ENCODE measurements around the gene HSF2. TPM values are rescaled to one million over a fixed set of nuclear protein-coding genes. Genes with fewer than 3 reads are reported as not detected.

The HSF2 gene
- total RNA-seq, 1 experiment from 2014 or later: 19.8 TPM

GRCh38 chr6:122399055-122399347 lies 451 bp upstream of the HSF2 start:
- TF ChIP-seq POLR2A (IDR thresholded peaks at IDR 0.05; ENCODE audit: borderline replicate concordance, extremely low read depth, insufficient read depth, insufficient read length) (peak; percentile 56), CBX3 (IDR thresholded peaks at IDR 0.05; ENCODE audit: low read depth) (no peak), MAX (IDR thresholded peaks at IDR 0.05) (no peak), TCF7L2 (IDR thresholded peaks at IDR 0.05; ENCODE audit: borderline replicate concordance, extremely low read depth, insufficient read depth, insufficient read length) (no peak), ATF3 (IDR thresholded peaks at IDR 0.05) (no peak)
- intact Hi-C loops (cut with micrococcal nuclease): no loop called here
- peaks cover 6% of the 10 kb centered on the region; the same call in 1 of the 2 replicates for H4K20me1 ChIP-seq (ENCODE audit: insufficient read depth)
- no TSS peak for BruUV-seq (replicated peaks)
- H3K4me2 ChIP-seq (ENCODE audit: low read length): peak overlapping the region; percentile 70
- peaks cover 45% of the 10 kb centered on the region for H3K79me2 ChIP-seq (ENCODE audit: insufficient read depth, low read length)
- H3K9me2 ChIP-seq (ENCODE audit: insufficient read depth): no peaks in the 10 kb centered on the region
- ChIA-PET RAD21 (ENCODE audit: low non-redundant PET in 1 of 2, low total read pairs in 2 of 2, uncharacterized antibody in 2 of 2, unreplicated experiment in 2 of 2) (interaction anchor here in 1 of 2 experiments (0.7 kb wide), 1 partner anchor 9 kb away, joined by 3 read pairs; no protein-coding TSS in a partner anchor), POLR2A (no interaction called here), CTCF (interaction anchor here (1.3 kb wide), 1 partner anchor 14 kb away, joined by 3 read pairs; no protein-coding TSS in a partner anchor)
- H3K4me1 ChIP-seq (ENCODE audit: control insufficient read depth in 1 of 2, insufficient read depth in 2 of 2, low read length in 2 of 2): peaks cover 4 to 18% of the 10 kb centered on the region in 2 experiments; a peak in 2 of 4 replicates
- H2AFZ ChIP-seq (ENCODE audit: low read depth, low read length, poor library complexity, severe bottlenecking): peak overlapping the region; percentile 29
- H3K36me3 ChIP-seq (ENCODE audit: control insufficient read depth in 1 of 2, insufficient read depth in 2 of 2, low read length in 2 of 2): no peaks in the 10 kb centered on the region
- ATAC-seq (no peak), DNase-seq (ENCODE audit: low read depth, low spot score) (no peak)
- H3K27me3 ChIP-seq (ENCODE audit: insufficient read depth, low read length): no peaks in the 10 kb centered on the region
- H3K9ac ChIP-seq (ENCODE audit: low read length): peak overlapping the region; percentile 39; the same call in 1 of the 2 replicates
- H3K9me3 ChIP-seq (ENCODE audit: control insufficient read depth in 1 of 2, insufficient read depth in 1 of 2, low read depth in 1 of 2, low read length in 2 of 2): no peaks in the 10 kb centered on the region
- H3K27ac ChIP-seq (ENCODE audit: low read depth, low read length): peak overlapping the region; percentile 22; the same call in 1 of the 2 replicates
- peak overlapping the region; percentile 6 to 41; a peak in 2 of 4 replicates for H3K4me3 ChIP-seq (replicated peaks in 1 of 2; ENCODE audit: low read depth in 1 of 2, low read length in 2 of 2)

- H3K4me3 ChIP-seq (replicated peaks in 1 of 2; ENCODE audit: low read depth in 1 of 2, low read length in 2 of 2): peak overlapping the region; percentile 86 to 88
- peaks cover 9% of the 10 kb centered on the region; the same call in 1 of the 2 replicates for H4K20me1 ChIP-seq (ENCODE audit: insufficient read depth)
- ChIA-PET POLR2A (interaction anchor here (0.8 kb wide), 1 partner anchor 11 kb away, joined by 4 read pairs; no protein-coding TSS in a partner anchor), CTCF (no interaction called here), RAD21 (ENCODE audit: low non-redundant PET in 1 of 2, low total read pairs in 2 of 2, uncharacterized antibody in 2 of 2, unreplicated experiment in 2 of 2) (interaction anchor here (0.8 kb wide), 3 partner anchors 16 to 1626 kb away, joined by 3 to 6 read pairs (median 5); no protein-coding TSS in a partner anchor)
- H3K27ac ChIP-seq (ENCODE audit: low read depth, low read length): peak overlapping the region; percentile 68
- H3K27me3 ChIP-seq (ENCODE audit: insufficient read depth, low read length): no peaks in the 10 kb centered on the region
- H3K4me1 ChIP-seq (ENCODE audit: control insufficient read depth in 1 of 2, insufficient read depth in 2 of 2, low read length in 2 of 2): peaks cover 4 to 18% of the 10 kb centered on the region in 2 experiments; a peak in 2 of 4 replicates
- peak overlapping the region; percentile 91 for H3K9ac ChIP-seq (ENCODE audit: low read length)
- DNase-seq (ENCODE audit: low read depth, low spot score) (no peak), ATAC-seq (peak; percentile 16; the same call in 1 of the 2 replicates)
- TF ChIP-seq EGR1 (IDR thresholded peaks at IDR 0.05; ENCODE audit: low read depth): no peak
- no peak for TF ChIP-seq SIN3A (IDR thresholded peaks at IDR 0.05; ENCODE audit: low read depth)
- no peak for TF ChIP-seq REST (IDR thresholded peaks at IDR 0.05; ENCODE audit: low read depth)
- no peak for TF ChIP-seq SP1 (IDR thresholded peaks at IDR 0.05; ENCODE audit: low read depth)
- TF ChIP-seq ZFX (IDR thresholded peaks at IDR 0.05): peak; percentile 67; the same call in 1 of the 2 replicates
- peak overlapping the region; percentile 70 for H3K4me2 ChIP-seq (ENCODE audit: low read length)
- no peaks in the 10 kb centered on the region for H3K9me2 ChIP-seq (ENCODE audit: insufficient read depth)
- no peak overlapping the region for H2AFZ ChIP-seq (ENCODE audit: low read depth, low read length, poor library complexity, severe bottlenecking)
- BruUV-seq (replicated peaks): no TSS peak
- H3K9me3 ChIP-seq (ENCODE audit: control insufficient read depth in 1 of 2, insufficient read depth in 1 of 2, low read depth in 1 of 2, low read length in 2 of 2): no peaks in the 10 kb centered on the region
- intact Hi-C loops (cut with micrococcal nuclease): no loop called here
- H3K36me3 ChIP-seq (ENCODE audit: control insufficient read depth in 1 of 2, insufficient read depth in 2 of 2, low read length in 2 of 2): no peaks in the 10 kb centered on the region
- H3K79me2 ChIP-seq (ENCODE audit: insufficient read depth, low read length): peaks cover 56% of the 10 kb centered on the region
Observed at GRCh38 chr6:122400121-122400450, 634 bp downstream of the HSF2 start.

Data from HCT116 (cell line).